Fibroblast of peridontal ligament (primary cell): ENCODE results near the gene JAG2.

Experiments used
- DNase-seq: peaks from one replicate; pipeline ENCODE4 v3.0.0-alpha.2; 2010; ENCODE audit errors: extremely low read depth

The JAG2 gene

DNA sequence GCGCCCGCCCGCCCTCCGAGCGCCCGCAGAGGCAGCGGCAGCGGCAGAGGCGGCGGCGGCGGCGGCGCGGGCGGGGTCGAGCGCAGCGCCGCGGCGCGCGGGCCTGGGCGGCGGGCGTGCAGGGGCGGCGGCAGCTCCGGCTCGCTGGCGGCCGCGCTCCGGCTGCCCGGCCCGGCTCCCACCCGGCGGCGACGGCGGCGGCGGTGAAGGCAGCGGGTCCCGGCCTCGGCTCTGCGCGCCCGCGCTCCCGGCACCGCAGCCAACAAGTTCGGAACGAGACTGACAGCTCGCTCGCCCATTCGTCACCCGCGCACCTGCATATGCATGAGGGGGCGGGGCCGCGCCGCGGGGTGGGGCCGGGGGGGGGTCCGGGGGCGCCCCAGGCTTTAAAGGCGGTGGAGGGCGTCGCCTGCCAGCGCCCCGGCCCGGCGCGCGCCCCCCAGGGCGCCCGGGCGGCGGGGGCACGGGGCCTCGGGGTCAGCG is at the start of gene JAG2:
TSS of gene JAG2 (minus strand) at position 281 of the 483 bp plus-strand sequence. CDS start 356 bp downstream, outside the sequence.
- DNase-seq, result no peak

DNA sequence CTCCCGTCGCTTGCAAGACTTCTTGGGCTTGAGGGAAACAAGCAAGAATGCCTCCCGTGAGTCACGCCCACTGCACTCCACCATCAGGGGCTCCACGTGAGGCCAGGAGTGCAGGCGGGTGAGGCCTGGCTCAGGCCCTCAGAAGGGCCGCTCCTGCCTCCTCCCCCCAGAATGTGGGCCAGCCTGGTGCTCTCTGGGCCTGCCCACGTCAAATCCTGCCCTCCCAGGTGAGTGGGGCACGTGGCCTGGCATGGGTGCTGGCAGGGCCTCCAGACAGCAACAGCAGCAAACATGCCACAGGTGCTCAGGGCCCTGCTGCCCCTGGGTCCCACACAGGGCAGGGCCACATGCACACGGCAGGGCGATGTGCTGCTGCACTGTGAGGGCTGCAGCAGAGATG is 49.2 kb upstream of the JAG2 start:
- DNase-seq, result no peak

DNA sequence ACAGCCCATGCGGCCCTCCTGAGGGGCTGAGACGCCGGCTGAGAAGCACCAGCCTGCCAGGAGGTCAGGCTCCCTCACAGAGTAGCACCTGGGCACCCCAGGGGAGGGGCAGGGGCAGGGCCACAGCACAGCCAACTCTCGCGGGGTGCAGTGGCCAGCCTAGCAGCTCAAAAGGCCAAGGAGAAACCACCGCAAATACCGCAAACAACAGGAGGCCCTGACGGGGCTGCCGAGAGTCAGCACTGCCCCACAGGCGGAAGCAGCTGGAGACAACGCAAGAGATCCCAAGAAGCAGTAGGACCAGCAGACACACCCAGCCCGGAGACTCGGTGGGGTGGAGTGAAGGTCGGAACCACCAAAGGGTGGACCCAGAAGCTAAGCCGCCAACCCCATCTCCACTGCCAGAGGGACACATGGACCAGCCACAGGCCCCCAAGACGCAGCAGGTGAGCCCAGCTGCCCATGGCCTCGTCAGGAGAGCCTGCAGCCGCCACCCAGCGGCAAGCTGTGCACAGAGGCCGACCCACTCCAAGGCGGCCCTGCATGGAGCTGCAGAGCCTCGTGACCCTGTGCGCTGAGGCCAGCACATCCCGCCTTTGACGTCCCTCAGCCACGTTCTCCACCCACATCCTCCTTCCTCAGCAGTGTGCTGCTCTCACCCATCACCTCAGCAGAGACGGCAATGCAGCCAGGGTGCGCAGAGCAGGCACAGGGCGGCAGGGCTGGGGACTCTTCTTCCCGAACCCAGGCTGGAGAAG is 48.1 kb upstream of the JAG2 start:
- no peak for DNase-seq

DNA sequence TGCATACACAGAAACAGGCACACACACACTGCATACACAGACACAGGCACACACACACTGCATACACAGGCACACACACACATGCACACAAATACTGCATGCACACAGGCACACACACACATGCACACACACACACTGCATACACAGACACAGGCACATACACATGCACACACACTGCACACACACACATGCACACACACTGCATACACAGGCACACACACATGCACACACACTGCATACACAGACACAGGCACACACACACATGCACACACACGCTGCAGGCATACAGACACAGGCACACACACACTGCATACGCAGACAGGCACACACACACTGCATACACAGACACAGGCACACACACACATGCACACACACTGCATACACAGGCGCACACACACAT is 47.0 kb upstream of the JAG2 start:
- no peak for DNase-seq

DNA sequence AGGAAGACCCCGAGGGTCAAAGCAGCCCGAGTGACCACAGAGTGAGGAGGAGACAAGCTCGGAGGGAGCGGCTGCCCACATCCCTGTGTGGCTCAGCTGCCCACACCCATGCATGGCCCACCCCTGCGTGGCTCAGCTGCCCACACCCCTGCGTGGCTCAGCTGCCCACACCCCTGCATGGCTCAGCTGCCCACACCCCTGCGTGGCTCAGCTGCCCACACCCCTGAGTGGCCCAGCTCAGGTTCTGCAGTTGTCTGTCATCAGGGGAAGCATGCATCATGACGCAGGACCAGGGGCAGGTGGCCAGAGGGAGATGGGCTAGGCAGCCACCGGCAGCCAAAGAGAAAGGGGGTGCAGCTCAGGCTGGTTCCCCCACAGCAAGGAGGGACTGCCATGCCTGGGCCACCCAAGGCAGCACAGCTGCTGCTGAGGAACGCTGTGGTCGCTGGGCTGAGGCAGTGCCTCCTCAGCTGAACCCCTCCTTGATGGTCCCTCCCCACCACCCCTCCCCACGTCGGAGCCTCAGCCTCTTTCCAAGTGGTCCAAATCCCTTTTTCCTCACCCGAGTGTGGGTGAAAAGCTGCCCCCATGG is 45.8 kb upstream of the JAG2 start:
- DNase-seq, result no peak

DNA sequence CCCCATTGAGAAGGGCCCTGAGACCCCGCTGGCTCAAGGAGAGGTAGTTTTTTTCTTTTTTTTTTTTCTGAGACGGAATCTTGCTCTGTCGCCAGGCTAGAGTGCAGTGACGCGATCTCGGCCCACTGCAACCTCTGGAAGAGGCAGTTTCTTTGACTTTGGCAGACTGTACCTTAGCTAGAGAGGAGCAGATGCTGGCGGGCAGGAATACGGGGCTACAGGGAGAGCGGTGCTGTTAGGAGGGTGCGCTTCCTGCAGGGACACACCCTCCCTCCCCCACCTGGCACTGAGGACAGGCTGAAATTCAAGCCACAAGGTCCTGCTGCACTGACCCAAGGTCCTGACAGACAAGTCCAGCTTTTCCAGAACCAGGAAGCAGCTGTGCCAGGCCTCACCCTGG is 44.8 kb upstream of the JAG2 start:
- no peak for DNase-seq

DNA sequence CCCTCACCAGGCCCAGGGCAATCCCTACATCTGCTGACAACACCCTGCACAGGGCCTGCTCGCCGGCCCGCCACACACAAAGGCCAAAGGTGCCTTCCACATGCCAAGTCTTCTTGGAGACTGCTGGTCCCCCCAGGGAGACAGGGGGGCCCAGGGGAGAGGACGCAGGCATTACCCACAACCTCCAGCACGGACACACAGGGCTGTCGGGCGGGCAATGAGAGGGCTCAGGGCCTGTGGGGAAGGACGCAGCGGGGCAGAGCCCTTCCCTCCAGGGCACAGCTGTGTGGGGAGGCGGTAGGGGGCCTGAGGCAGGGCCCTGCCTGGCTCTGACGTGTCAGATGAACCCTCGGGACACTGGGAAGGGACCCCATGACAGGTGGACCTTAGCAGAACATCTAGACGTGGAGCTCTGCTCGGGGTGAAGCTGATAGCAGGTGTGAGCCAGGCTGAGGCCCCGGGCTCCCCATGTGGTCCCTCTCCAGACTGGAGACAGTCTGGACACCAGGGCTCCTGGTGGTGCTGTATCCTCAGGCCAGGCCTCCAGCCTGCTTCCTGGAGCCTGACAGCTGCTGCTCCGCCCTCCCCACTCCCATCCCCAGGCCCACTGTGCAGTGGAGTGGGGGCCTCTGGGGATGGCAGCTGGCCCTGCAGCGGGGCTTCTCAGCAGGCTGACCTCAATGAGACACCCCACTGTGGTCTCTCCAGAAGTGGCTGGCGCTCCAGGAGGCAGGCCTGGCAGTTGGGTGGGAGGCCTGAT is 44.1 kb upstream of the JAG2 start:
- DNase-seq, result no peak

DNA sequence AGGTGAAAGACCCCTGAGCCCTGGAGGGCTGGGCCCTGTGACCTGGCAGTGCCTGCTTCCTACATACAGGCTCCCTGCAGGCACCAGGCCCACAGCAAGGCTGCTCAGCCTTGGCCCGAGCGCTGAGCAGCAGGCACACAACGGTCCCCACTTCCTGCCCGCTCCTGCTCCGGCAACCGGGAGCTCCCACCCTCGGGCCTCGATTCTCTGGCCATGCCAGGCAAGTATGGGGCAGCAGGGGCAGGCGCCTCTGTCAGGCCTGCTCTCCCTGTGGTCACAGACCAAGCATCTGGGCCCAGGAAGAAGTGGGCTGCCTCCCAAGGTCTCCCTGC is 43.1 kb upstream of the JAG2 start:
- no peak for DNase-seq

DNA sequence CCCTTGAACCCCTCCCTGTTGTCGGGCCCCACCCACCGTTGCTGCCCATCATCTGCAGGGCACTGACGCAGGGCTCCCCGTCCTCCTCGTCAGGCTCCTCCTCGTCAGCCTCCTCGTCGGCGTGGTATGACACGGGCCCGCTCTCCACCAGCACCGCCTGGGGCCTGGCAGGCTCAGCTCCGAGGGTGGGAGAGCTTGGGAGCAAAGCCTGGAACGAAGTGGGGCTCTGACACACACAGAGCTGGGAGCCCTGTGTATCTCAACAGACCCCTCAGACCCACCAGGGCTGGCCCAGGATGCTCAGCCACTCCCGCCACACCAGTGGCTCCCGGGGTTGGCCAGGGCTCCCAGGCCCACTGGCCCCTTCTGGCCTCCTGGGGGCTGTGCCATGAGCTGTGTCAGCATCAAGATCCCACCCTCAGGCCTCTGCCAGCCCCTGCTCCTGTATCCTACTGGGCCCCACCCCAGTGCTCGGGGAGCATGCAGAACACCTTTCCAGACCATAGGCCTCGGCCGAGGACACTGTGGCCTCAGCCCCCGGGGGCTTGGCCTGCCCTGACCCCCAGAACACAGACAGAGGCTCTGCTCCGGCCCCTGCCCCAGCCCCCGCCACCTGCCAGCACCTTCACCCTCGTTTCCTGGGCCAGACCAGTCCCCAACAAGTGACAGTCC is 42.6 kb upstream of the JAG2 start:
- no peak for DNase-seq

DNA sequence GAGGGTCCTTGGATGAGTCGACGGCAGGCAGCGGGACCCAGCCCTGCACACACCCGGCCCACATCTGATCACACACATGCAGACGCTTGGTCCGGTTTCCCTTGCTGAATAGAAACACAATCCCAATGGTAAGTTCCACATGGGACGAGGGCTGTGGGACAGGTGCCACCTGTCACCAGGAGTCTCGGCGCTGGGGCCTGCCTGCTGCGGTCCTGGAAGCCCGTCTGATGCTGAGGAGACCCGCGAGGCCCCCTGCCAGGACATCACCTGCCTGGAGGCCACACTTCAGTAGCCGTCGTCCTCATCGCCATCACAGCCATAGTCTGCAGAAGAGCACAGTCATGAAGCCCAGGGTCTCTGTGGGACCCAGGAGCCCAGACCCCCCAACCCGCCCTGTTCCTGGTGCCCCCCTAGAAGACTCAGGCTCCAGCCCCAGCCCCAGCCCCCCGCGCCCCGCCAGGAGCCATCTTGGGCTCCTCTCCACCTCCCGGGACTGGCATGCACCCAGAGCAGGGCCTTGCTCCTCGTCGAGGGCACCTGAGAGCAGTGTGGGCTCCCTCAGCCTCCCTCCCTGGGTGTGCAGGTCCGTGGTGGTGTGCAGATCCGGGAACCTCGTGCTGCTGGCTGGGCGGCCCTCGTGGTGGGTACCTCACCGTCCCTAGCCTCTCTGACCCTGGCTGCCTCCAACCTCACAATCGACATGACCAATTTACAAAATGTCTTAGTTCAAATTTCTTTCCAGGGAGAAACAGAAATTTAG is 41.9 kb upstream of the JAG2 start:
- no peak for DNase-seq

DNA sequence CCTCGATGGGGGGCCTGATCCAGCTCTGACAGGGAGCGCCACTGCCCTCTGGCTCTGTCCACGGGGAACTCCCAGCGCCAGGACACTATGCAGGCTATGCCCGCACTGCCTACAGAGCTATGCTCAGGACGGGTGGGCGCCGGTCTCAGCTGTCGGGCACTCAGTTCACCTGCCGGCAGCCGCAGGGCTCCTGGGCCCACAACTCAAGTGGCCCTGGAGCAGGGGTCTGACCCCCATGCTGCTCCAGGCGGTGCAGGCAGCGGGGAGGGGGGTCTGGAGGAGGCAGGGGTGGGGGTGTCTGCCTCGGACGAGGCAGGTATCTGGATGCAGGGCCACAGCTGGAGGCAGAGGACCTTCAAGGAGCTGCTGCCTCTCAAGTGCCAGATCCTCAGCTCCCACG is 41.1 kb upstream of the JAG2 start:
- no peak for DNase-seq

DNA sequence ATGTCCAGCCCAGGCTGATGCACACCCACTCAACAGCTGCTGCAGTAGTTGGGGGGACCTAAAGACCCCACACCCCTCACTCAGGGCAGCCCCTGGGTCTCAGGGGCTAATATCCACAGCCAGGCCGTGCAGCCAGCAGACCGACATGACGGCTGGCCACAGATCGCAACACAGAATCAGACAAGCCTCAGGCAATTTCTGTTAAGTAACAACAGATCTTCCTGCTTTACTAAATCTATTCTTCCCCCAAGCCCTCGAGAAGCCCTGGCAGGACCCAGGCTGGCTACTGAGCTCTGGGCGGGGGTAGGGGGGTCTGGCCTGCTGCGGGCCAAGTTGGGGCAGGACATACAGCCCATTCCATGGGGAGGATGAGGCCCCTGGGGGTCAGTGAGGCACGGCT is 40.5 kb upstream of the JAG2 start:
- DNase-seq, result no peak

DNA sequence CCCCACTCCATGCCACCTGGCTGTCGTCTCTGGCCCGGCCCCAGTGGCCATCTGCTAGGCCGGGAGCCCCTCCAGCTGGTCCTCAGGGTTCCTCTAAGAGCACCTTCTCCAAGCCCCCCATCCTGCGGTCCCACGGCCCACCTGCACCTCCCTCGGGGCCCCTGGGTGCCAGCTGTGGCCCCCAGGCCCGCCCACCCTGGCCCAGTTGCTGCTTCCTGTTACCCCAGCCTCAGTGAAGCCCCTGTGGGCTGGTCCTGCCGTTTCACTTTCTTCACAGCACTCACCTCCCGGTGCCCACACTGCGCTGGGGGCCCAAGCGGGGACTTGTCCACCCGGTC is 40.1 kb upstream of the JAG2 start:
- DNase-seq, result no peak

DNA sequence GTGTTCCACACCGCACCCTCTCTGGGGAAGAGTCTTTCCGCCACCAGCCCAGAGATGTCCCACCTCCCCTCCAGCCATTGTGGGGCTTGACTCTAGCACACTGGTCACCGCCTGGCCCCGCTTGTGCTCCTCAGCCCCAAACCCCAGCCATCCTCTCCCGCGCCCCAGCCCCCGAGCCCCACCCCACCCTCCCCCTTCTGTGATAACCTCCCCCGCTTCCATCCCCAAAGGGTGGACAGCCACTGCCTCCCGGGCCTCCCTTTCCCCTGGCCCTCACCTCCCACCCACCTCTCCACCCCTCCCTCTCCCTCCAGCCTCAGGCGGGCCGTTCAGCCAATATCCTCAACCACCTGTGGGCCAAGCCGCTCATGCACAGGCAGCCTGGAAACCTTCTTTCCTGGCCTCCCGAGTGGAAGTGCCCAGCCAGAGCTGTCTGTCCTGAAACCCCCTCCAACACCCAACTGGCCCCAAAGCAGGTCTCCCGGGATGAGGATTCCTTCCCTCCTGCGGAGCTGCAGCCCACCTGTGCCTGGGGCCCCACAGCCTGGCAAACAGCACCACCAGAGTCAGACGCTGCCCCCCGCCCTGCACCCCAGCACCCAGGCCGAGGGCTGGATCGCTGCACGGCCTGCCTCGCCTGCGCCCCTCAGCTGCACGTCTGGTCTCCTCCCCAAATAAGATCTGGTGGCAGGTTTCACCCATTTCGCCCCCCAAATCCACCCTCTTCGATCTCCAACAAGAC is 39.6 kb upstream of the JAG2 start:
- DNase-seq, result no peak

DNA sequence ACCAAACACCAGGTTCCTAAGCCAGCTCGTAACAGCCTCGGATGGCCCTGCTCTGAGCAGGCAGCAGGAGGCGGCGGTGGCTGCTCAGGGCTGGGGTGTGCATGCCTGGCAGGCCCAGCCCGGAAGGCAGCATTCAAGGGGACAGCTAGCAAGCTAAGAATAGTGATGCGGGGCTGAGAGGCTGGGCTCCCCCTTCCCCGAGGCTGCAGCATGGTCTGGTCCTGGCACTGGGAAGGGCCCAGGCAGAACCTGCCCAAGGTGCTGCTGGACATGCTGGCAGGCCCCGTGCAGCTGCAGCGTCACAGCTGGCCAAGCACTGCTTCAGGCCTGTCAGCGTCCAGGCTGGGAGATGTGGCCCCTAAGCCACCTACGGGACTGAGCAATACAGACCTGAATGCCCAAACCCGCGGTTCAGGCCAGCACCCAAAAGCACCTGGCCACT is 38.9 kb upstream of the JAG2 start:
- DNase-seq, result no peak

DNA sequence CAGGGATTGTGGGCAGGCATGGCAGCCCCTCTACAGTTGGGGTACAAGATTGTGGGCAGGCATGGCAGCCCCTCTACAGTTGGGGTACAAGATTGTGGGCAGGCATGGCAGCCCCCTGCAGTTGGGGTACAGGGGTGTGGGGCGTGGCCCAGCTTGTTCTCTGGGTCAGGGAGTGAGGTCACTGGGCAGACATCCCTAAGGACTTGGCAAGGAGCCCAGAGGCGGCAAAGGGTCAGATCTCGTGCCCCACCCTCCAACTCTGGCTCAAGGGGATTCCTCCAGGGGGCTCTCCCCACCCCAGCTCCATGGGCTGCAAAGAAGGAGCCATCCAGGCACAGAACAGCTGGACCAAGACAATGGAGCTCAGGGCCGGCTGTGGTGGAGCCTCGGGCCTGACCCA is 38.3 kb upstream of the JAG2 start:
- DNase-seq, result no peak

DNA sequence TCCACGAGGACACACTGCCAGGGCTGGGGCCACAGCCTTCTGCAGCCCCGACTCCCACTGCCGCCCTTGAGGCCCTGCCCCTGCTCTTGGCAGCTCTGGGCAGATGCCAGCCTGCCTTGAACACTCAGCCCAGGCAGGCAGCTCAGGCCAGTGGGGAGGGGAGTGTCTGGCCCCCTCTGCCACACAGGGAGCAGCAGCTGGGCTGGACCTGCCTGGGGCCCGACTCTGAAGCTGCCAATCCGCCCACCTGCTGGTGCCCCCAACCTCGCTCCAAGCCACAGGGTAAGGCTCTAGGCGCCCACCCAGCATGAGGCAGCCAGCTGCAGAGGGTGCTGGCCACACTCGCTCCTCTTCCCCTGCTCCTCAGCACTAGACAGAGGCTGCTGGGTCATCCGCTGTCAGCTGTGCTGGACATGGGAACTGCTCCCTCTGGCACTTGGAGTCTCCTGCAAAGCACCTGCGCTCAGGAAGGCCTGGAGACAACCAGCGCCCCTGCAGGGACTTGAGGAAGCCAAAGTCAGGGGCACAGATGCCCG is 37.2 kb upstream of the JAG2 start:
- DNase-seq, result no peak

DNA sequence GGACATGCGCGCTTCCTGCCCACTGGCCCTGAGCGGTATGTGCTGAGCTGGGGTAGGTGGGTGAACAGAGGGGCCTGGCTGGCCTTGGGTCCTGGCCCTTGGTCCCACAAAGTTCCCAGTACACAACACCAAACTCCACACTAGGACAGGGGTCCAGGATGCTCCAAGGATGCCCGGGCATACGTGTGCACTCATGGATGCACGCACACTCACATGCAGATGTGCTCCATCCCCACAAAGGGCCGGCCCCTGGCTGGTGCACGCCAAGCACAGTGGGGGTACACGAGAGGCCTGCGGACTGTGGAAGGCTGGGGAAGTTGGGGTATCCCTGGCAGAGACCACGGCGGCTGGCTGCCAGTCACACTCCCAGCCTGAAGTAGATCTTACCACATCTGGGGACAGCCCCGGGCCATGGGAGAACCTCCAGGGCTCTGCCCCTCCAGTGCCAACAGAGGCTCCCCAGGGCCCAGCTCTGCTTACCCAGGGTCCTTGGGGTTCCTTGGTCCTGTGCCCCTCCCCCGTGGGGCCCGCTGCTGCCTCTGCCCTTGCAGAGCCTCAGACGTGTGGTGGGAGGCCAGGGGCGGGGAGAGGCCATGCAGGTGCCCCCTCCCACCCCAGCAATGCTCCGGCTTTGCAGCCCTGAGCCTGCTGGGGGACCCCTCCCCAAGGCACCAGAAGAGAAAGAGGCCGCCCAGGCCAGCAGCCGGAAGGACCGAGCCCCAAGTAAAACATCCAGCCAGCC is 36.5 kb upstream of the JAG2 start:
- no peak for DNase-seq

DNA sequence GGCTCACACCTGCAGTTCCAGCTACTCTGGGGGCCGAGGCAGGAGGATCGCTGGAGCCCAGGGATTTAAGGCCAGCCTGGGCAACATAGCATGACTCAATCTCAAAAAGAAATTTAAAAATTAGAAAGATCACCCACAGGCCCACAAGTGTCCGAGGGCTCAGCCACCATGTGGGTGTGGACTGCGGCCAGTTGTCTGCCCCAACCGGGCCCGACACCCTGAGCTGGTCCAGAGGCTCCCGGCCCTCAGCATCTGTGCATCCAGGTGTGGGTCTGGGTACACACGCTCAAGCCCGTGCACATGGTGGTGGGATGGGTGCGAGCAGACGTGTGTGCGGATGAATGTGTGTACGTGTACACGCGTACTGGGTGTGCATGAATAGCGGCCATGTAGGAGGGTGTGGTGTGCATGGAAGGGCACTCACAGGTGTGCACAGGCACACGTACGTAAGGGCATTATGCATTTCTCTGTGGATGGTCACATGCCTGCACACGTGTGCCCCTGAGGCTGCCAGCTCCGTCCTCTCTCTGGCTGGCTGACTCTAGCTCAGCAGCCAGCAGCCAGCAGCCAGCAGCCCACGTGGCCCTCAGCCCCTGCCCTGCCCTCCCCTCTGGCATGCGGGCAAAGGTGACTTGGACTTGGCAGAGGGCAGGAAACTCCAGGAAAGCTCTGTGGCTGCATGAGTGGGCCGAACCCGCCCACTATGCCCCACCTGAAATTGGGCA is 35.8 kb upstream of the JAG2 start:
- DNase-seq, result peak; percentile 18
